GM21528 (cell line): ENCODE results near the gene PTPRH.

ENCODE experiments used
- ATAC-seq: cut with Tn5 transposase; IDR thresholded peaks from one replicate; pipeline ENCODE4 v1.9.1; 2021; ENCODE audit warnings: mild to moderate bottlenecking, moderate library complexity; ENCODE audit not compliant: unreplicated experiment, low FRiP score

PTPRH gene, protein sequence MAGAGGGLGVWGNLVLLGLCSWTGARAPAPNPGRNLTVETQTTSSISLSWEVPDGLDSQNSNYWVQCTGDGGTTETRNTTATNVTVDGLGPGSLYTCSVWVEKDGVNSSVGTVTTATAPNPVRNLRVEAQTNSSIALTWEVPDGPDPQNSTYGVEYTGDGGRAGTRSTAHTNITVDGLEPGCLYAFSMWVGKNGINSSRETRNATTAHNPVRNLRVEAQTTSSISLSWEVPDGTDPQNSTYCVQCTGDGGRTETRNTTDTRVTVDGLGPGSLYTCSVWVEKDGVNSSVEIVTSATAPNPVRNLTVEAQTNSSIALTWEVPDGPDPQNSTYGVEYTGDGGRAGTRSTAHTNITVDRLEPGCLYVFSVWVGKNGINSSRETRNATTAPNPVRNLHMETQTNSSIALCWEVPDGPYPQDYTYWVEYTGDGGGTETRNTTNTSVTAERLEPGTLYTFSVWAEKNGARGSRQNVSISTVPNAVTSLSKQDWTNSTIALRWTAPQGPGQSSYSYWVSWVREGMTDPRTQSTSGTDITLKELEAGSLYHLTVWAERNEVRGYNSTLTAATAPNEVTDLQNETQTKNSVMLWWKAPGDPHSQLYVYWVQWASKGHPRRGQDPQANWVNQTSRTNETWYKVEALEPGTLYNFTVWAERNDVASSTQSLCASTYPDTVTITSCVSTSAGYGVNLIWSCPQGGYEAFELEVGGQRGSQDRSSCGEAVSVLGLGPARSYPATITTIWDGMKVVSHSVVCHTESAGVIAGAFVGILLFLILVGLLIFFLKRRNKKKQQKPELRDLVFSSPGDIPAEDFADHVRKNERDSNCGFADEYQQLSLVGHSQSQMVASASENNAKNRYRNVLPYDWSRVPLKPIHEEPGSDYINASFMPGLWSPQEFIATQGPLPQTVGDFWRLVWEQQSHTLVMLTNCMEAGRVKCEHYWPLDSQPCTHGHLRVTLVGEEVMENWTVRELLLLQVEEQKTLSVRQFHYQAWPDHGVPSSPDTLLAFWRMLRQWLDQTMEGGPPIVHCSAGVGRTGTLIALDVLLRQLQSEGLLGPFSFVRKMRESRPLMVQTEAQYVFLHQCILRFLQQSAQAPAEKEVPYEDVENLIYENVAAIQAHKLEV

GRCh38 chr19:55208880-55209692 lies at the start of gene PTPRH:
PTPRH (minus strand) TSS chr19:55209501; CDS start chr19:55209433, 68 bp downstream.
- no peak for ATAC-seq

DNA sequence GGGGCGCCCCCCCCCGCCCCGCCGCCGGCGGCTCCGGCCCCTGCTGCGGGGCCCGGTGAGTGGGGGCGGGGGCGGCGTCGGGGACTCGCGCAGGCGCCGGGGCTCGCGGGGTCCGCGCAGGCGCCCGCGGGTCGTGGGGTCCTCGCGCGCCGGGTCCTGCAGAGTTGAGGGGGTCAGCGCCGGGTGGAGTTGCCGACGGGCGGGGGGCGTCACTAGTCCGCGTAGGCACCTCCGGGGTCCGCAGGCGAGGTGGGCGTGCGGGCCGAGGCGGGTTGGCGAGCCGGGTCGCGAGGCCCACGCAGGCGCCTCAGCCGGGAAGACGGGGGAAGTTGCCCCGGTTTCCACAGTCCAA lies 49.2 kb upstream of the PTPRH start:
- peak; percentile 14 for ATAC-seq

GRCh38 chr19:55257461-55258420 lies 48.4 kb upstream of the PTPRH start:
- ATAC-seq: peak; percentile 2

- no peak for ATAC-seq
These were observed 47.5 kb upstream of the PTPRH start for GRCh38 chr19:55256562-55257460.

- ATAC-seq: no peak
These were observed 46.5 kb upstream of the PTPRH start for GRCh38 chr19:55255618-55256423.

DNA sequence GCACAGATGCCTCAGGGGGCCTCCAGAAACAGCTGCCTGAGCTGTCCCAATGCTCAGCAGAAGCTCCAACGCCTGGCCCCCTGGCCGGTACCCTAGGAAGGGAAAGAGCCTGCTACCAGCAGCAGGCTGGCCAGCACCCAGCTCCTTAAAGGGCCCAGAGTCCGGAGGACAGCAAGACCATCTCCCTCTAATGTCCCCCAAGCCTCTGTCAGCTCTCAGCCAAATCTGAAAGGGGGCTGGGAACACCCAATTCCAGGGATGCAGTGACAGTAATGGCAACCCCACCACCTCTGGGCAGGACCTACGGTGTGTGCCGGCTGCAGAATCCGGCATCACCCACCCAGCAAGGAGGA lies 45.3 kb upstream of the PTPRH start:
- ATAC-seq: no peak

DNA sequence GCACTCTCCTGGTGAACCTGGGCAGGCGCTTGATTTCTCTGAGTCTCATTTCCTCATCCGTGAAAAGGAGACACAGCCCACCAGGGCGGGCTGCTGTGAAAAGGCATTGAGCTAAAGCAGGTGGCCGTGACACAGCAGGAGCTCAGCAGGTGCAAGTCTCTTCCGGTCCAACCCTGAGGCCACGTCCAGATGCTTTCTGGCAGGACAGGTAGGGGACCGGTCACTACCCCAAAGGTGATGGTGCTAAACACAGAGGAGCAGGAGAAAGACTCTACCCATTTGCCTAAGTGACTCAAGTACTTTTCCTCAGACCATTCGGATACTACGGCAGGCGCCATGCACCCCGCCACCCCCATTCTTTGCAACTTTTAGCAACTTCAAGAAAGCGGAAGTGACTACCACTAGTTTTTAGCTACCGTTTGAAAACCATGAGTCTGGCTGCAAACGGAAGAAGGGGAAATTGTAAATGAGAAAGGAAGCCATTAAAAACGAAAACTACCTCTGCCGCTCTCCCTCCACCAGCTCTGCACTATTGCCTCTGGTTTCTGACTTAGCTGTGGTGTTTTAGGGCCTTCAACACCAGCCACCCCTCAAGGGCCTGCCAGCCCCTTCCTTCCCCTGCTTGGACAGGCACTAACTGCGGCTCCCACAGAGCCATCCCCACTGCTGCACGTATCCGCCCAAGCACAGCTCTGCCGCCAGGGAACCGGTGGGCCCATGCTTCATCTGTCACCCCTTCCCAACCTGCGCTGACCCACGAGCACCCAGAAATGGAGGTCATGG lies 44.7 kb upstream of the PTPRH start:
- peak; percentile 31 for ATAC-seq

GRCh38 chr19:55252760-55253663 lies 43.7 kb upstream of the PTPRH start:
- no peak for ATAC-seq

- no peak for ATAC-seq
These were observed 42.2 kb upstream of the PTPRH start for GRCh38 chr19:55251341-55252081.

DNA sequence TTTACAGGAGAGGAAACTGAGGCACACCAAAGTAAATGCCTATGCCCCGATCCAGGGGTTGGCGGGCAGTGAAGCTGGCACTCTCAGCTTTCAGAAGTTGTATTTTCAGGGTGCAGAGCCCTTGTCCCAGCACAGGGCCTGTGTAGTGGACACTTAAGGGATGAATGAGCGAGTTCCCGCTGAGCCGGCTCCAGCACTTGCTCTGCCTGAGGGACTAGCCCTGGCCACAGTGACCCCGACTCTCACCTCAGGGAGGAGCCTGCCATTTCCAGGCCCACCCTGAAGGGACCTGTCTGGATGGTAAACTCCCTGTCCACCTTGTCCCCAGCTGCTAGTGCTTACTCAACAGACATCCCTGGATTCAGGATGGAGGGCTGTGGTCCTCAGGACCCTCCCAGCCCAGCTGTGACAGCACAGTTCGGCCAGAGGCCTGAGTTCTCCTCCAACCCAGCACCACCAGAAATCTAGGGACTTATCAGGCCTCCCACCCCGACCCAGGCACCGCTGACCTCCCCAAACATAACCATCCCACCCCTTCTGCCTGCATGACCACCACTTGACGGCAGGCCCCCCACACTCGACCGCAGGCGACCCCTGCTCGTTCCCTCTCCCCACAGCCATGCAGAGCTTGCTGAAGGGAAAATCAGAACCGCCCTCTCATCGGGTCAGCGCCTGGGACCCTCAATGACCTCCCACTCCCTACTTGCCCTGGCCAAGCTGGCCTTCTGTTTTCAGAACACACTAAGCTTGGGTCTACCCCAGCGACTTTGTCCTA lies 41.1 kb upstream of the PTPRH start:
- ATAC-seq: no peak

- no peak for ATAC-seq
These were observed 40.5 kb upstream of the PTPRH start for GRCh38 chr19:55249841-55250240.

DNA sequence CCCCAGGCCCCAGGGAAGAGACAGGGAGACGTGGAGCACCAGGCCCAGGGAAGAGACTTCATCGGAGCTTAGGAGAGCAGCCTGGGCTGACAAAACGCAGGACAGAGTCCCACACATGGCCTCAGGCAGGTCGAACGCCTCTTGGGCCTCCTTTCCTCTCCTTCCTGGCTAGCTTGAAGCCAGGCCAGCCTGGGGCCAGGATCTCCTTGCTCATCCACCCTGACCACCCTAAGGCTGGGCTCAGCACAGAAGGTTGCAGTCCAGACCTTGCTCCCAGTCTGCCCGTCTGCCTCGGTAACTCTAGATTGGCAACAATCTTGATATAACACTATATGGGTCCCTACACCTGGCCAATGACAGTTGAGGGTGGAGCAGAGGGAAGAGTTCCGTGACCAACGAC lies 39.4 kb upstream of the PTPRH start:
- ATAC-seq: no peak

DNA sequence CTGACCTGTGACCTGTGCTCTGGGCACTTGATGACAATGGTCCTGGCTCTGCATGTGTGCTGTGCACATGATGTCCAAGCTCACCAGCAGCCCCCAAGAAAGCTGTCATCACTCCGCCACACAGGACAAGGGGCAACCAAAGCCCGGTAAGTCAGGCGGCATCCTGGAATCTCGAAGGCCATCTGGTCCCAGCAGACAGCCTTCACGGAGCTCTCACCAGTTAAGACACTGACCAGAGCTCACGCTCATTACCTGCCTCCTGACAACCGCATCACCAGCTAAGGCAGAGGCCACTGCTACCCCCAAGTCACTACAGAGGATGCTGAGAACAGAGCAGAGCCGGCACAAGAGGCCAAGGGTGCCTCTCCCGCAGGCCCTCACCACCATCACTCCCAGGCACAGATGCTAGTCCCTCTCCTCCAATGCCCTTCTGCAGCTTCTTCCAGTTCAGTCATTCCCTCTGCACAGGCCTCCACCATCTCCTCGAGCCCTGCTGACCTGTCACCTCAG lies 38.9 kb upstream of the PTPRH start:
- ATAC-seq: no peak

GRCh38 chr19:55247621-55248099 lies 38.4 kb upstream of the PTPRH start:
- ATAC-seq: no peak
